ENCODE data around the gene NTSR1.
"Not testable (repeated sequence)": the region's sequence is repeated elsewhere in the genome, so short reads cannot be mapped to it uniquely, and the experiment has no call there.

NTSR1 gene

GRCh38 chr20:62675156-62675876, 33.3 kb upstream of the NTSR1 start:
- DNase-seq = no peak

DNA sequence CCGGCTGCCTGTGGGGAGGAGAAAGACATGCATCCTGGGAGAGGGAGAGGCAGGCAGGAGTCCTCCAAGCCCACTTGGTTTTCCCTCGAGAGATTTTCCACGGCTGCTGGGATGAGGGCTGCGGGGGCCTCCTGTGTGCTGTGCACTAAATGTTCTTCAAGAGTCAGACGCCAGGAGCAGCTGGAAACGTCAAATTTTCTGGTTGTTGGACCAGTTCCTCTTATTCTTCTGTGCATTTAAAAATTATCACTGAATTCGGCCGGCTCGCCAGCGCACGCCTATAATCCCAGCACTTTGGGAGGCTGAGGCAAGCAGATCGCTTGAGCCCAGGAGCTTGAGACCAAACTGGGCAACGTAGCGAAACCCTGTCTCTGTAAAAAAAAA, 32.8 kb upstream of the NTSR1 start:
- no peak for DNase-seq

DNA sequence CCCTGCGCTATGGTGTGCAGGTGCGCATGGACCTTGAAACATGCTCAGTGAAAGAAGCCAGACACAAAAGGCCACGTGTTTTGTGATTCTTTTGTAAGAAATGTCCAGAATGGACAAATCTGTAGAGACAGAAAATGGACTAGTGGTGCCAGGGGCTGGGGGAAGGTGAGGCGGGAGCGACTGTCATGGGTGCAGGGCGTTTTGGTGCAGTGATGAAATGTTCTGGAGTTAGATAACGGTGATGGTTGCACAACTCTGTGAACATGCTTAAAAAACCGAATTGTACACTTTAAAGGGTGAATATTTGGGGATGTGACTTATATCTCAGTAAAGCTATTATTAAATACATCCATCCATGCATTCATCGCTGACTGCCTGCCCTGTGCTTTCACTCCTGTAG, 31.7 kb upstream of the NTSR1 start:
- no peak for DNase-seq

DNA sequence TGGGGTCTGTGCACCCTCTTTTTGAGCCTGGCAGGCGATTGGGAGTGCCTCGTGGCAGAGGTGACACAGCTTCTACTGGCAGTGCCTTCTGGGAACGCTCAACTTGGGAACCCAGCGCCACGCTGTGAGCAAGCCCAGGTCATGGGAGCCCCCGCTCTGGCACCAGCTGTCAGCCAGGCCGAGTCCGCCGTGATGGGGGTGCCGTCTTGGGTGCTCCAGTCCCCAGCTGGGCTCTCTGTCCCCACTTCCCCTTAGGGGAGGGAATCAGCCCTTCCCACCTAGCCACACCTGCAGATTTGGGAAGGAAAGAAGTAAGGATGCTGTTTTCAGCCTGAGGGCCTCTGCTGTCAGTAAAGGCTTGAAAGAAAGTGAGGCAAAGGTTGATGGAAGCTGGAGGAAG, 31.0 kb upstream of the NTSR1 start:
- no peak for DNase-seq

- DNase-seq = no peak
Measured at GRCh38 chr20:62678553-62678952, 30.1 kb upstream of the NTSR1 start.

- DNase-seq = no peak
Measured at GRCh38 chr20:62679978-62680589, 28.6 kb upstream of the NTSR1 start.

- no peak for DNase-seq
Measured at GRCh38 chr20:62682912-62683517, 25.6 kb upstream of the NTSR1 start.

GRCh38 chr20:62683660-62684322, 24.8 kb upstream of the NTSR1 start:
- DNase-seq = not testable (repeated sequence)

DNA sequence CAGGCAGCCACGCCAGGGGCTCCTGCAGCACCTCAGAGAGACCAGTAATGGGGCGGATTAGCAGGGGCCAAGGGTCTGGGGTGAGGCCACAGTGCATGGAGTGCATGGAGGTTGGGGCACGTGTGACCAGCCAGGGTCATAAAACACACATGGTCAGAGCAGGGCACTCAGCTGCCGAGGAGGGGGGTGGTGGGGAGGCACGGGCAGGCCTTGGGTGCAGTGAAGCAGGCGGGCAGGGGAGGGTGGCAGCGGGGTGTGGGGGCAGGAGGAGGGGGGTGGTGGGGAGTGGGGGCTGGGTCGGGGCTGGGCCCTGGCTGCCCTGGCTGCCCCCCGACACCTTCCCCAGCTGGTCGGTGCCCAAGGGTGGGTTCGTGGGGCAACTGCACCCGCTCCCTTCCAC, 23.7 kb upstream of the NTSR1 start:
- DNase-seq = no peak

GRCh38 chr20:62685781-62686555, 22.7 kb upstream of the NTSR1 start:
- DNase-seq = no peak

DNA sequence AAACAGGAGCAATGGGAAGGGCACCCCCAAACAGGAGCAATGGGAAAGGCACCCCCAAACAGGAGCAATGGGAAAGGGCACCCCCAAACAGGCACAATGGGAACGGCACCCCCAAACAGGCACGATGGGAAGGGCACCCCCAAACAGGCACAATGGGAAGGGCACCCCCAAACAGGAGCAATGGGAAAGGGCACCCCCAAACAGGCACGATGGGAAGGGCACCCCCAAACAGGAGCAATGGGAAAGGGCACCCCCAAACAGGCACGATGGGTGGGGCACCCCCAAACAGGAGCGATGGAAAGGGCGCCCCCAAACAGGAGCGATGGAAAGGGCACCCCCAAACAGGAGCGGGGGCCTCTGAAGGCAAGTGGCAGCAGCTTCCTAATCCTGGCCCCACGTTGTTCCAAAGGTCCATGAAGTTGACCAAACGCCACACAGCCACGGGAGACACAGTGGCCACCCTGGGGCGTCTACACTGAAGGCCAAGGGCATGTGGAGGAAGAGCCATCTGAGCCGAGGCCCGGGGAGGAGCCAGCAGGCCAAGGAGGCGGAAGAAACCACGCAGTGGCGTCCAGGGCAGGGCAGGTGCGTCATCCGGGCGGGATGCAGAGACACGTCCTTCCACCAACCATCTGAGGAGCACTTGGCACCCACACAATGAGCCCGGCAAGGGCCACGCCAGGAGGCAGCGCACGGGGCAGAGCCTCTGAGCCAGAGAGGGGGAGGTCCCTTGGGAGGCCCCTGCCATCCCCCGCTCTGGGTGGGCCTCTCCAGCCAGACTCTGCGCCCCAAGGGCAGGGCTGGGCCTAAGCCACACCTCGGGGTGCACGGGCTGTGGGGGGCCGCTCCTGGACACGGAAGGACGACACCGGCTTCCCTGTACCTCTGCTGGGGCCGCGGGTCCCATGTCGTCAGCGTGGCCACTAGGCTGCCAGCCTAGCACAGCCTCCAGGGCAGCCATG, 21.5 kb upstream of the NTSR1 start:
- DNase-seq = no peak

- DNase-seq = no peak
Measured at GRCh38 chr20:62688083-62688482, 20.6 kb upstream of the NTSR1 start.

DNA sequence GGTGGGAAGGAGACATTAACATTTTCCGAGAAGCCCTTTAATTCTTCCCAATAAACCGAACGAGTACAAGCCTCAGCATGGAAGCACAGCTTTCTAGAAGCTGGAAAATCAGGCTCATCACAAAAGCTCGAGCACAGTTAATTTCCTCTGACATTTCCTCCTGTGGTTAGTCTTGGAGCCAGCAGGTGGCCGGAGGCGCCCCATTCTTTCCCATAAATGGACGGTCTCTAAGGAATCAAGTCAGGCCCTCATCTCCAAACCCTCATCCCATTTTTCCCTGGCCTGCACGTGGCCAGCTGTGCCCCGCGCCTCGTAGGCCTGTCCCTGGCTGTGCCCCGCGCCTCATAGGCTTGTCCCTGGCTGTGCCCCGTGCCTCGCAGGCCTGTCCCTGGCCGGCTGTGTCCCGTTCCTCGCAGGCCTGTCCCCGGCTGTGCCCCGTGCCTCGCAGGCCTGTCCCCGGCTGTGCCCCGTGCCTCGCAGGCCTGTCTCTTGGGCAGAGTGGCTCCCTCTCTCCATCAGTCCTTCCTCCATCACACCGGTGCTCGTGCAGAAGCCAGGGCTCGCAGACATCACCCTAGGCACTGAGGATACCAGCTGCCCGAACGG, 19.7 kb upstream of the NTSR1 start:
- DNase-seq = no peak

DNA sequence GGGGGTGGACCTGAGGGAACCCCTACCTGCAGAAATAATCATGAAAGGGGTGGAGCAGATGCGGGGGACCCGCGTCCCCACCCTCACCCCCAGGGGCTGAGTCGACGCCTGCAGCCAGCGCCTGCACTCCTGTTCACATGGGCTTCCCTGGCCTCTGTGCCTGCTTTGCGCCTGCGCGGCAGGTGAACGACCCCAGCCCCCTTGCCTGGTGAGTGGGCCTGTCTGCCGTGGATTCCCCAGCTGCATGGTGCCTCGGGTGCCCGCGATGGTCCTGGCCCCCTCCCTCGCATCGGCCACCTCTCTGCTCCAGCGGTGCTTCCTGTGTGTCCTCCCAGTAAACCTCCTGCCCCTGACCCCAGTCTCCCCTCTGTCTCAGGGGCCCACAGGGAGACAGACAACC, 18.8 kb upstream of the NTSR1 start:
- no peak for DNase-seq

- no peak for DNase-seq
Measured at GRCh38 chr20:62690261-62690820, 18.3 kb upstream of the NTSR1 start.

DNA sequence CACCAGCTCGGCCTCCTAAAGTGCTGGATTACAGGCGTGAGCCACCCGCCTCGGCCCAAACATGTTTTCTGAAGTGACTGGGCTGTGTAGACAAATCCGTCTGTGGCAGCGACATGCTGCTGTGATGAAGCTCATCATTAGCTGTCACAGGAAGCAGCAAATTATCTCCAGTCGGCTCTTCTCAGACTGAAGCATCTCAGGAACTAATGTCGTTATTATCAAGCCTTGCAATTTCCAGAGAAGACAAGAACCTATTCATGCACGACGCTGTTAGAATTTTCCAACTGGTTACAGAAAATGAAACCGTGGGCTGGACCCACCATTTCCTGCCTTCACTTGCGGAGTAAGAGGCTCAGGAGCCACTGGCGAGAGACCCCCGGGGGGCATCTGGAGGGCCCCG, 17.1 kb upstream of the NTSR1 start:
- no peak for DNase-seq

GRCh38 chr20:62692176-62692575, 16.5 kb upstream of the NTSR1 start:
- DNase-seq = no peak

DNA sequence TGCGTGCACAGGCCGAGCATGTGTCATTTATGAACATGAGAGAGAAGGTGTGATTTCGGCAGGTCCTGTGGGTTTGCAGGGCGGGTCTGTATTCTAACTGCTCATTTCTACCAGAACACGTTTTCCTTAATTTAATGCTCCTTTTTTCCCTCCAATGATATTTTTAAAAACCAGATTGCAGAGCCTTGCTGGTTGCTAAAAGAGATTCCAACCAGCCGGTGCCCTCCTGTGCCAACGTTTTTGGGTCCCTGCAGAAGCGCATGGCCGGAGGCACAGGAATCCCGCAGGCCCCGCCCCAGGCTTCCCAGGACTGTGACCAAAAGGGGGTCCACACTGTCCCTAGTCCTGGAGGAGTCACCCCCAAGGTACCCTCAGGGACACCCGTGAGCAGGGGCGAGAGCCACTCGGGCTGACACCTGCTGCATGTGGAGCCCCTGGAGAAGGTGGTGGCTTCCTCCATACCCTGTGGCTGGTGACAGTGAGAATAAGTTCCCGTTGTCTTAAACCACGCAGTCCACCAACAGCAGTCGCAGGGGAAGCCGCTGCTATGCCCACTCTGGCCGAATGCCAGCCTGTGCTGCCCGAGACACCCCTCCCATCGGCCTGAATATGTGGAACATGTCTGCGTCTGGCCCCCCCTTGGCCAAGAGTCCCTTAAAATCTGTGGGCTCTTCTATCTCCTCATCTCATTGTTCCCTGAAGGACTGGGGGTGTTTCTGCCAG, 15.7 kb upstream of the NTSR1 start:
- DNase-seq = no peak

- DNase-seq = no peak
Measured at GRCh38 chr20:62693524-62693922, 15.1 kb upstream of the NTSR1 start.

DNA sequence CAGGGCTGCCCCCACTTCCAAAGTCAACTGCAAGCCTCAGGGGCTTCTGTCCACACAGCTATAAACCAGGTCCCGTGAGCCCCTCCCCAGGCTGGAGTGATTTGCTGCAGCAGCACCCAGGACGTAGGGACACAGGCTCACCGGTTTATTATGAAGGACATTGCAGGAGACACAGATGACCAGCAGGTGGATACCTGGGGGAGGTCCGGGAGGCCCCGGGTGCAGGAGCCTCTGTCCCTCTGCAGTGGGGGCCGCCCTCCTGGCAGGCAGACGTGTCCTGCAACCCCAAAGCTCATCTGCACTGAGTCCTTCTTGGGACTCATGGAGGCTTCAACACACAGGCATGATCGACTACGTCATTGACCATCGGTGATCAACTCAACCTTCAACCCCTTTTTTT, 14.5 kb upstream of the NTSR1 start:
- DNase-seq = no peak

DNA sequence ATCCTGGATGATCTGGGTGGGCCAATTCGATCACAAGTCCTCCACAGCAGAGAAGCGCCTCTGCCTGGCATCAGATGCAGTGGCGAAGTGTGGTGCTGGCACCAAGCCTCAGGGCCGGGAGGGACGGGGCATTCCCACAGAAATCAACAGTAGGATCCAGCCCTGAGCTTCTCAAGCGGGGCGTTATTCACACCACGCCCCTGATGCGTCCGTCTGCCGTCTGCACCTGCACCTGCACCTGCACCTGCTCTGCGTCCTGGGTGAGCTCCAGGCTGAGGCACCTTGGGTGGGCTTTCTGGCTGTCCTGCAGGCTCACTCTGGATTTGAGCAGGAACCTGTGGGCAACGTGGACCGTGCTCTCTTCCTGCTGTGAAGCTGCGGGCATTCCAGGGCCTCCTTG, 13.8 kb upstream of the NTSR1 start:
- no peak for DNase-seq

Measured in activated effector memory CD4-positive, alpha-beta T cell treated with Interleukin-2 at 50 U/mL for 16 hours (primary cell).